Astrocyte (in vitro differentiated cells and primary cell): ENCODE measurements around the gene DIP2C.

Source experiments
- CTCF ChIP-seq: IDR thresholded peaks from 2 replicates; pipeline ENCODE4 v1.5.1; 2011; ENCODE audit warnings: low read depth, mild to moderate bottlenecking, inconsistent platforms, low read length, moderate library complexity; ENCODE audit not compliant: insufficient read depth
- EZH2 ChIP-seq: IDR thresholded peaks from 2 replicates; pipeline ENCODE4 v1.6.1; 2012; ENCODE audit warnings: mild to moderate bottlenecking, low read length, inconsistent platforms; ENCODE audit not compliant: insufficient read depth

DNA sequence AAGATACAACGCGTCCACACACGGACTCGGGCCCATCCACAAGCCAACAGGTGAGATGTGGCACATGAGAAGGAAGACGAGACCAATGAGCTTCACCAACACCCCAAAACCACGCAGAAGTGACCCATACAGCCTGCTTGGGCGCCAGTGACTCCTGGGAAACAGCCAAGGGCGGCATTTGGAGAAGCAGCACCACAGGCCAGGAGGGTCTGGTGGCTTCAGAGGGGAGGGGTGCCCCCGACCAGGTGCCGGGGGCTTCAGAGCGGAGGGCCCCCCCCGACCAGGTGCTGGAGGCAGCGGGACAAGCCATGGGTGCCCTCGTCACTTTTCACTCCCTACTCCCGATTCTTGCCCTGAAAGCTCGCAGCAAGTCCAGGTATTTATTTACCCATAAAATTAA is 140.1 kb downstream of the DIP2C start:
- no peak for TF ChIP-seq CTCF
- TF ChIP-seq EZH2 = no peak
